ENCODE data around the gene LAMP5.

DNA sequence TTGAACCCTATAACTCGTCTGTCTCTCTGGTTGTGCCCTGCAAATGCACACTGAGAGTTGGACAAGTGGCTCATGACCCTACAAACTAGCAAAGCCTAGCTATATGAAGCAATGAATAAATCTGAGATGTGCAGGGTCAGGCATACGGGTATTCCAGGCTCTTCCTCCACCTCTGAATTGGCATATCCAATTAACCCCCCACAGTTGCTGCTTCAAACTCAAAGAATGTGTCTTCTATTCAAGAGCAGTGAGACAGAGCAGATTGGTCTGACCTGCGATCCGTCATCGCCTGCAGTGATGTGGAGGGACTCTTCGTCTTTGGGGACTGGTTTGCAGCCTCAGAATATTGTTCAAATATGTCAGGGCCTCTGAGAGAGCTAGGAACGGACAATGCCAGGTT lies 59.8 kb downstream of the LAMP5 start:
- no peak for TF ChIP-seq ZFX (CRISPR knock-in tag; IDR thresholded peaks at IDR 0.05; ENCODE audit: low read depth)
- no peak for TF ChIP-seq NFKBIZ (CRISPR knock-in tag; IDR thresholded peaks at IDR 0.05)
- no peak for TF ChIP-seq CTCF (CRISPR knock-in tag; IDR thresholded peaks at IDR 0.05)
- no peak for TF ChIP-seq NFATC3 (CRISPR knock-in tag; IDR thresholded peaks at IDR 0.05)
- no peak for TF ChIP-seq FOXA1 (IDR thresholded peaks at IDR 0.05)
- TF ChIP-seq FOXA1 (CRISPR knock-in tag; IDR thresholded peaks at IDR 0.05) = no peak
- TF ChIP-seq, protein P1, sequence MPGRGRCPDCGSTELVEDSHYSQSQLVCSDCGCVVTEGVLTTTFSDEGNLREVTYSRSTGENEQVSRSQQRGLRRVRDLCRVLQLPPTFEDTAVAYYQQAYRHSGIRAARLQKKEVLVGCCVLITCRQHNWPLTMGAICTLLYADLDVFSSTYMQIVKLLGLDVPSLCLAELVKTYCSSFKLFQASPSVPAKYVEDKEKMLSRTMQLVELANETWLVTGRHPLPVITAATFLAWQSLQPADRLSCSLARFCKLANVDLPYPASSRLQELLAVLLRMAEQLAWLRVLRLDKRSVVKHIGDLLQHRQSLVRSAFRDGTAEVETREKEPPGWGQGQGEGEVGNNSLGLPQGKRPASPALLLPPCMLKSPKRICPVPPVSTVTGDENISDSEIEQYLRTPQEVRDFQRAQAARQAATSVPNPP (CRISPR knock-in tag; IDR thresholded peaks at IDR 0.05) = no peak
- TF ChIP-seq ZSCAN30 (CRISPR knock-in tag; IDR thresholded peaks at IDR 0.05) = no peak
- no peak for TF ChIP-seq ZNF577 (CRISPR knock-in tag; IDR thresholded peaks at IDR 0.05; ENCODE audit: borderline replicate concordance, low read depth)
- TF ChIP-seq ZC3H4 (CRISPR knock-in tag; IDR thresholded peaks at IDR 0.05; ENCODE audit: borderline replicate concordance) = no peak
- TF ChIP-seq ZBTB4 (CRISPR knock-in tag; IDR thresholded peaks at IDR 0.05; ENCODE audit: borderline replicate concordance) = no peak
